HG03460 (cell line): ENCODE data around the gene EDC4.
A peak's percentile ranks its signal among the peaks of the same experiment; 100 is the strongest.

Experiments used
- ATAC-seq: cut with Tn5 transposase; IDR thresholded peaks from one replicate; pipeline ENCODE4 v1.9.1; 2021; ENCODE audit not compliant: unreplicated experiment

The EDC4 gene

DNA sequence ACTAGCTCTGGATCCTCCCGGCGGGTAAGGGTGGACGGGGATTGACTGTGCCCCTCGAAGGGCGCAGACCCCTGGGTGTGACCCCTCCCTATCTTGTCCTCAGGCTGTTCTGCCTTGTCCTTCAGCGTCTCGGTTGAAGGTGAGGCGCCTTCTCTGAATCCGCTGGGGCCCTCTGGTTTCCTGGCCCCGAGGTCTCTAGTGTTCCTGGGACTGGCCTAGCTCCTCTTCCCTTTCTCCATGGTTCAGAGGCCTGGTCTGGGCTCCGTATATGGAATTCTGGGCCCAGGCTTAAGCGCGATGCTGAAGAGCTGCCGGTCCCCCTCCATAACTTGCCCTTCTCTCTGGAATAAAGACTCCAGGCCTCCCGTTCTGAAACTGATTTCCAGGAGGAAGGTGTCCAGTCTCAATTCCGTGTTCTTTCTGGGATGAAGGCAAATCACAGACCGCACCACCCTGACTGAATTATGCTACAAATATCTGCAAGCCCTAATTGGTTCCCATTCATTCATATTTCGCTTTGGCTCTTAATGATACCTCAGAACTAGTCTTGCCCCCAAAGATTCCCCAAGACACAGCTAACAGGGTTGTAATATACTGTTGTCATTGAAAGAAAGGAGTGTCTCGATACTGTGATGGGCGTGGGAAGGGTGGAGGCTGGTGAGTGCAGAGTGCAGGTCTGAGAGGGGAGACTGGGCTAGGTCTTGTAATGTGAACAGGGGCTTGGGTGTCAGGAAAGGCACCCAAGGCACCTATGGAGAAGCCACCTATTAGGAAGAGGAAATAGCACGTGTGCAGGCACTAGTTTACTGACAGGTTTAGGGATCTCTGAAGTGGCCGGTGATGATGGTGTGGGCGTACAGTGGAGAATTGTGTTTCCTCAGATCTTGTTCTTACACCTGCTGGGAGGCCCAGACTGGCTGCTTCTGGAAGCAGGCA, 851 bp downstream of the EDC4 start:
- ATAC-seq: no peak

DNA sequence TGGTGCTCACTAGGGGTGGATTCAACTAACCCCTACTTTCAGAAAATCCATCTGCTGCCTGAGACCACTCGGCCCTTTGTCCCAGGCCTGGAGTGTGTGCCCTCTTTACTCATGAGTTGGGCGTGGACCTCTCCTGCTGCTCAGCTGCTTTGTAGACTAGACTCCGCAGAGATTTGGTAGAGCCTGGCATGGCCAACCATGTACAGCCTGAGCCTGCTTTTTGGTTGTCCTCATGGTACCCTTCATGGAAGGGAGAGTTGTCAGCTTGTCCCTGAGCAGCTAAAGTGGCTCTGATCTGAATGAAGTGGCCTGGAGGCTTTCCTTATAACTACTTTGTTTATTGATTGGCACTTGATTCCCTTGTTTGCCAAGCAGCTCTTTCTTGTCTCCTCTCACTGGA, 1.5 kb downstream of the EDC4 start:
- ATAC-seq: no peak

DNA sequence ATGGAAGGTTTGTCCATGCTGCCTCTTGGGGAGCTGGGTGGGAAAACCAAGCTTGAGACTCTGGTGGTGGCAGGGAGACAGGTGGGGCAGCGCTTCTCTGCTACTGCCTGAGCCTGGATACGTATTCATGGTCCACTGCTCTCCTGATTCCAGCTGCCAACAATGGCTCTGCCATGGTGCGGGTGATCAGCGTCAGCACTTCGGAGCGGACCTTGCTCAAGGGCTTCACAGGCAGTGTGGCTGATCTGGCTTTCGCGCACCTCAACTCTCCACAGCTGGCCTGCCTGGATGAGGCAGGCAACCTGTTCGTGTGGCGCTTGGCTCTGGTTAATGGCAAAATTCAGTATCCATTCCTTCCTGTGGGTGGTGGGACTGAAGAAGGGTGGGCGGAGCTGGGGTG, 4.2 kb downstream of the EDC4 start:
- no peak for ATAC-seq

- no peak for ATAC-seq
Measured at GRCh38 chr16:67878232-67878631, 5.4 kb downstream of the EDC4 start.

- no peak for ATAC-seq
Measured at GRCh38 chr16:67878846-67879245, 6.0 kb downstream of the EDC4 start.

GRCh38 chr16:67879462-67879861, 6.6 kb downstream of the EDC4 start:
- ATAC-seq: no peak

GRCh38 chr16:67879936-67880335, 7.1 kb downstream of the EDC4 start:
- no peak for ATAC-seq

DNA sequence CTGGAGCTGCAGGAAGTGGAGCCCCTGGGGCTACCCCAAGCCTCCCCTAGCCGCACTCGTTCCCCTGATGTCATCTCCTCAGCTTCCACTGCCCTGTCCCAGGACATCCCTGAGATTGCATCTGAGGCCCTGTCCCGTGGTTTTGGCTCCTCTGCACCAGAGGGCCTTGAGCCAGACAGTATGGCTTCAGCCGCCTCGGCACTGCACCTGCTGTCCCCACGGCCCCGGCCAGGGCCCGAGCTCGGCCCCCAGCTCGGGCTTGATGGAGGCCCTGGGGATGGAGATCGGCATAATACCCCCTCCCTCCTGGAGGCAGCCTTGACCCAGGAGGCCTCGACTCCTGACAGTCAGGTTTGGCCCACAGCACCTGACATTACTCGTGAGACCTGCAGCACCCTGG, 7.7 kb downstream of the EDC4 start:
- no peak for ATAC-seq

DNA sequence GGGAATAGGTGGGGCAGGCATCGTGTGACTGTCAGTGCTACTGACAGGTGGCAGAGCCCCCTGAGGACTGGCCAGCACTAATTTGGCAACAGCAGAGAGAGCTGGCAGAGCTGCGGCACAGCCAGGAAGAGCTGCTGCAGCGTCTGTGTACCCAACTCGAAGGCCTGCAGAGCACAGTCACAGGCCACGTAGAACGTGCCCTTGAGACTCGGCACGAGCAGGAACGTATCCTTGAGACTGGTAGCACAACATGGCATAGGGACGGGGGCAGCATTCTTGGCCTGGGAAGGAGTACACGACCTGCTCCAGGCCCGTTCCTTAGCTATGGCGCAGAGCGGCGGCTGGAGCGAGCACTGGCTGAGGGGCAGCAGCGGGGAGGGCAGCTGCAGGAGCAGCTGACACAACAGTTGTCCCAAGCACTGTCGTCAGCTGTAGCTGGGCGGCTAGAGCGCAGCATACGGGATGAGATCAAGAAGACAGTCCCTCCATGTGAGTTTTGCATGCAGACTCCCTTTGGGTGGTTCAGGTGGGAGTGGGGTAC, 8.8 kb downstream of the EDC4 start:
- ATAC-seq: no peak

GRCh38 chr16:67882374-67883145, 9.7 kb downstream of the EDC4 start:
- ATAC-seq: no peak

- ATAC-seq: no peak
Measured at GRCh38 chr16:67883146-67883871, 10.5 kb downstream of the EDC4 start.

DNA sequence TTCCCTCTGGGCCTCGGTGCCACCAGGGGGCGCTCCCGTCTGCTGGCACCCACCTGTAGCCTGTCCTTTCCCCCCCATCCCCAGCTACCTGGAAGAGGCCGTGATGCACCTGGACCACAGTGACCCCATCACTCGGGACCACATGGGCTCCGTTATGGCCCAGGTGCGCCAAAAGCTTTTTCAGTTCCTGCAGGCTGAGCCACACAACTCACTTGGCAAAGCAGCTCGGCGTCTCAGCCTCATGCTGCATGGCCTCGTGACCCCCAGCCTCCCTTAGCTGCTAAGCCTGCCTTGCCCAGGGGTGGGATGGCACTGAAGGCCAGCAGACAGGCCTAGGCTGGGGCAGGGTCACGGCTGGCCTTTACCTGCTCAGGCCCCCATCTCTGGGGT, 11.0 kb downstream of the EDC4 start:
- ATAC-seq: no peak

- ATAC-seq: no peak
Measured at GRCh38 chr16:67884684-67885083, 11.8 kb downstream of the EDC4 start, which contains the start of gene NRN1L. Gene NRN1L (plus strand): TSS chr16:67884885. CDS start chr16:67884904, 19 bp downstream.

DNA sequence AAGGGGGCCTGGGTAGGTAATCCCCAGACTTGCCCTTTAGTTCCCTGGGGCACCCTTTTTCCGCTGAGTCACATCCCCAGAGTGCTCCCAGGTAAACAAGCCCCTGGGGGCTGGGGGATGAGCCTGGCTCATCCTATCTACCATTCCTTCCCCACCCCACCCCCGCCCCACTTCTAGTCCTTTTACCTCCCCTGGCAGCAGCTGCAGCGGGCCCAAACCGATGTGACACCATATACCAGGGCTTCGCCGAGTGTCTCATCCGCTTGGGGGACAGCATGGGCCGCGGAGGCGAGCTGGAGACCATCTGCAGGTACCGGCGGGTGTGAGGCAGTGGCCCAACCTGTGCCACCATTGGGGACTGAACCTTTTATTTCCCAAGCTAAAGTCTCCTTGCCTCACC, 12.7 kb downstream of the EDC4 start:
- no peak for ATAC-seq

DNA sequence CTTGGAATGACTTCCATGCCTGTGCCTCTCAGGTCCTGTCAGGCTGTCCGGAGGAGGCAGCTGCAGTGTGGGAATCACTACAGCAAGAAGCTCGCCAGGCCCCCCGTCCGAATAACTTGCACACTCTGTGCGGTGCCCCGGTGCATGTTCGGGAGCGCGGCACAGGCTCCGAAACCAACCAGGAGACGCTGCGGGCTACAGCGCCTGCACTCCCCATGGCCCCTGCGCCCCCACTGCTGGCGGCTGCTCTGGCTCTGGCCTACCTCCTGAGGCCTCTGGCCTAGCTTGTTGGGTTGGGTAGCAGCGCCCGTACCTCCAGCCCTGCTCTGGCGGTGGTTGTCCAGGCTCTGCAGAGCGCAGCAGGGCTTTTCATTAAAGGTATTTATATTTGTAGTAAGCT, 13.1 kb downstream of the EDC4 start:
- no peak for ATAC-seq

- ATAC-seq: no peak
Measured at GRCh38 chr16:67886387-67886786, 13.5 kb downstream of the EDC4 start.

GRCh38 chr16:67888331-67888730, 15.5 kb downstream of the EDC4 start:
- no peak for ATAC-seq

DNA sequence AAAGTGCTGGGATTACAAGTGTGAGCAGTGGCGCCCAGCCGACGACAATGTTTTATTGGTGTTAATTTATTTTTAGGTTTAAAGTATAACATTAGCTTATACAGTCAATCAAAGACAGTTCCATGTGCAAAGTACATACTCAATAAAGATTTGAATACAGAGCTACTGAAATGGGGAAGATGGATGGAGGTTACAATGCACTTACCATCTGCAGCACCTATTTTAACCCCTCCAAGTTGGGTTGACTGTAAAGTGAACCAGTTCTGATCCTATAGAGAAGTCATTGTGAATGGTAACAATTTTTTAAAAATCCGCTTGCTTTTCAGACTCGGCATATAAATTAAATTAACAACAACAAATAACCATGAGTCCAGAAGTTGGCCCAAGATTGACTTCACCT, 19.5 kb downstream of the EDC4 start:
- no peak for ATAC-seq

- peak; percentile 88 for ATAC-seq
Measured at GRCh38 chr16:67892899-67893742, 20.3 kb downstream of the EDC4 start, which contains the start of gene PSKH1. Gene PSKH1 (plus strand): TSS chr16:67893254. CDS start chr16:67908750, 15,496 bp downstream.

DNA sequence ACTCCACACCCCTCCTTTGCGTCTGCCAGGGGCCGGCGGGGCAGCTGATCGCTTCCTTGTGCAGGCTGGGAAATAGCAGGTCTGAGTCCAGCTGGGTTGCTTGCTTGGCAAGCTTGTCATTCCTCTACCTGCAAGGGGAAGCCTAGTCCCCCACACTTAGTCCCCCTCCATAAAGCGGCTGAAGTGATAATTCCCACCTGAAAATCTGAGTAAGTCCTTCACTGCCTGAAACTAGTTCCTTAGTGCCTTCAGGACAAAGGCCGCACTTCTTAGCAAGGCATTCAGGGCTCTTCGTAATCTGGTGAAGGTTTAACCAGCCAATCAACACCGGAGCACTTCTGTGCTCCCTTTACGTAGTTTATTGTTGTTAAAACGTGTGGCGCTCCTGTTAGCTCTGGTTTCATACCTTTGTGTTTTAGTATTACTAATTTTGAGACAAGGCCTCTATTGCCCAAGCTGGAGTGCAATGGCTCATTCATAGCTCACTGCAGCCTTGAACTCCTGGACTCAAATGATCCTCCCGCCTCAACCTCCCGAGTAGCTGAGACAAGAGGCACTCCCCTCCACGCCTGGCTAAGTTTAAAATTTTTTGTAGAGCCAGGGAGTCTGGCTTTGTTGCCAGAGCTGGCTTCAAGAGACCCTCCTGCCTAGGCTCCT, 21.0 kb downstream of the EDC4 start:
- no peak for ATAC-seq
